AG09319 (cell line): ENCODE data around the gene GPI.

Source experiments
- DNase-seq: peaks from one replicate; pipeline ENCODE4 v3.0.0-alpha.2; 2010; ENCODE audit warnings: low read depth; ENCODE audit errors: extremely low read depth
- TF ChIP-seq, protein P1 (sequence below): IDR thresholded peaks from 2 replicates; pipeline ENCODE4 v1.5.1; 2011; ENCODE audit warnings: low read depth, mild to moderate bottlenecking, inconsistent platforms, low read length, moderate library complexity

GPI gene

GRCh38 chr19:34355201-34355600 is 9.8 kb upstream of the GPI start:
- TF ChIP-seq, protein P1, sequence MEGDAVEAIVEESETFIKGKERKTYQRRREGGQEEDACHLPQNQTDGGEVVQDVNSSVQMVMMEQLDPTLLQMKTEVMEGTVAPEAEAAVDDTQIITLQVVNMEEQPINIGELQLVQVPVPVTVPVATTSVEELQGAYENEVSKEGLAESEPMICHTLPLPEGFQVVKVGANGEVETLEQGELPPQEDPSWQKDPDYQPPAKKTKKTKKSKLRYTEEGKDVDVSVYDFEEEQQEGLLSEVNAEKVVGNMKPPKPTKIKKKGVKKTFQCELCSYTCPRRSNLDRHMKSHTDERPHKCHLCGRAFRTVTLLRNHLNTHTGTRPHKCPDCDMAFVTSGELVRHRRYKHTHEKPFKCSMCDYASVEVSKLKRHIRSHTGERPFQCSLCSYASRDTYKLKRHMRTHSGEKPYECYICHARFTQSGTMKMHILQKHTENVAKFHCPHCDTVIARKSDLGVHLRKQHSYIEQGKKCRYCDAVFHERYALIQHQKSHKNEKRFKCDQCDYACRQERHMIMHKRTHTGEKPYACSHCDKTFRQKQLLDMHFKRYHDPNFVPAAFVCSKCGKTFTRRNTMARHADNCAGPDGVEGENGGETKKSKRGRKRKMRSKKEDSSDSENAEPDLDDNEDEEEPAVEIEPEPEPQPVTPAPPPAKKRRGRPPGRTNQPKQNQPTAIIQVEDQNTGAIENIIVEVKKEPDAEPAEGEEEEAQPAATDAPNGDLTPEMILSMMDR, result no peak
- no peak for DNase-seq

GRCh38 chr19:34356875-34357274 is 8.1 kb upstream of the GPI start:
- TF ChIP-seq, protein P1, result no peak
- no peak for DNase-seq

DNA sequence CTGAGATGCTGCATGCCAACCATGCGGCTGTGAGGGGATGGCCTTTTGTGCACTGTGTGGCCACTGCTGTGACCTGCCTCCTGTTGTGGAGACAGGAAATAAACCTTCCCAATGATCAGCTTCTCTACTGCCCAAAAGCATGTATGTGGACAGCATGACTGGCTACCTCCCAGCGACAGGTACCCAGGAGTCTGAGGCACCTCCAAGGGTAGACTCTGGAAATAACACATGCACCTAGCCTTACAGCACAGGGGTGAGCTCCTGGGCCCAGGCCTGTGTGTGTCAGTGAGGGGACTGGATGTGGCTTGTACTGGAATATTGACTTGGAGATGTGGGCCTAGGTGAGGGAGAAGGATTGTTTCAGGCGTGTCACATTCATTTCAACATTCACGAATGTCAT is 7.6 kb upstream of the GPI start:
- TF ChIP-seq, protein P1, result no peak
- DNase-seq, result no peak

DNA sequence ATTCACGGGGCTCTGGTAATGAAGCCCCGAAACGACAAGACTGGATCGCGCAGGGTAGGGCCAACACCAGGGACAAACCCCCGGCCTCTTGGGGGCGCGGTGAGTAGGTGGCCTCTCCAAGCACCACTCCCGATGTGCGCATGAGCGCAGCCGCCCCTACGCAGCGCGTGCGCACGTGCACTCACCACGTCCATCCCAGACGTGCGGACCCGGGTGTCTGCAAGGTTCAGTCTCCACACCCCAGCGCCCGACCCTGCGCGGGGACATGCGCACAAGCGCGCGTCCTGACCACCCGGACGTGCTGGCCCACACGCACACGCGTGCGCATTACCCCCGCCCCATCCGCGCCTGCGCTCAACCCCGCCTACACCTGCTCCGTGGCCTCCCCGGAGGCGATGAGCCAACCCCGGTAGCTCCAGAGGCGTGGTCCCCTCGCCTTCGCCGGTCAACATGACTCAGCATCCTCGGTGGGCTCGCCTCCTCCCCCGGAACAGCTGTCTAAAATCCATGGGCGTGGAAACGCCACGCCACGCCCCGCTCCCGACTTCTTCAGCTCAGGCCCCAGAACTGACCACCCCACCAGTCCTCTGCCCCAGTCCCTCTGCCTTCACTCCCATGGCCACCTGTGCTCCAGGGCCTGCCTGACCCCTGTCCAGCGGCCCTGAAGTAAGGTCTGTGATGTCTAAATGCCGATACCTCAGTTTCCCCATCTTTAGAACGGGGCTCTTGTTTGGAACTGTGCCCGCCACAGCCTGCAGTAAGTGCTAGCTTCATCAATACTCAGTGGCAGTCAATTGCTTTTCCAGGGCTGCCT is 5.6 kb upstream of the GPI start:
- peak; percentile 92 for DNase-seq
- TF ChIP-seq, protein P1, result peak; percentile 57

- no peak for DNase-seq
- TF ChIP-seq, protein P1, result no peak
These were observed 5.1 kb upstream of the GPI start for GRCh38 chr19:34359954-34360315.

DNA sequence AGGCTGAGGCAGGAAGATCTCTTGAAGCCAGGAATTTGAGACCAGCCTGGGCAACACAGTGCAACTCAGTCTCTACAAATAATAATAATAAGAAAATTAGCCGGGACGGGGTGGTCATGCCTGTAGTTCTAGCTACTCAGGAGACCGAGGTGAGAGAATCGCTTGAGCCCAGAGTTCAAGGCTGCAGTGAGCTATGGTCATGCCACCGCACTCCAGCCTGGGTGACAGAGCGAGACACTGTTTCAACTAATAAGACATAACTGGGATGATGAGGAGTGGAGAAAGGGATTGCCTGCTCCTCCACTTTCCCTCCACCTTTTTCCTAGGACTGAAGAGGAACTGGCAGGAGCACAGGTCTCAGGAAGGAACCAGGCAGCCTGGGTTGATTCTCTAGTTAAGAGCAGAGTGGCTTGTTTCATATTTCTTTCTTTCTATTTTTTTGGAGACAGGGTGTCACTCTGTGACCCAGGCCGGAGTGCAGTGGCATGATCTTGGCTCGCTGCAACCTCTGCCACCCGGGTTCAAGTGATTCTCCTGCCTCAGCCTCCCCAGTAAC is 4.6 kb upstream of the GPI start:
- TF ChIP-seq, protein P1, result no peak
- DNase-seq, result no peak

DNA sequence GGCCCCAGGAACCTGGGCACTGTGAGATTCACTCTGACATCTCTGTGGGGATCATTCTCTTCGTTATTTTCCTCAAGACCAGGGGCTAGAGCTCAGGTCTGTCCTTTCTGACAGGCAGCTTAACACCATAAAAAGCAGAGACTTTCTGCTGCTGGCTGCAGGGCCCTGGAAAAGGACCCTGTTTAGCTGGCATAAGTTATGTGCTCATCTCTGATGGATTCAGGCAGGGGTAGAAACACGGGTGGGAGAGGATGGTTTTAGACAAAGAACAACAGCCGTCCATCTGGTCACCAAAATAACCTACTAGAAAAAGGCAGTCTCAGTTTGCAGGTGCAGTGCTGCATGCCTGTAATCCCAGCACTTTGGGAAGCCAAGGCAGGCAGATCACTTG is 2.3 kb upstream of the GPI start:
- no peak for DNase-seq
- TF ChIP-seq, protein P1, result no peak
